K562 (cell line): ENCODE data around the gene ACADVL. TPM values are rescaled to one million over a fixed set of nuclear protein-coding genes. Genes with fewer than 3 reads are reported as not detected.
A peak's percentile ranks its signal among the peaks of the same experiment; 100 is the strongest.

ENCODE experiments used
- BRCA1 ChIP-seq, 2 experiments: fragments of 450-650 bp in 1 of 2; sonication (generic) in 1 of 2; formaldehyde crosslinking in 1 of 2; IDR thresholded peaks; 2 replicates each; pipeline versions ENCODE4 v1.5.0 to v1.6.1; 2017 to 2020; ENCODE audit warnings: mild to moderate bottlenecking in 1 of 2, missing genetic modification reagents in 1 of 2
- C11orf30 ChIP-seq: fragments of 450-650 bp; IDR thresholded peaks from 2 replicates; pipeline ENCODE4 v1.6.1; 2016; ENCODE audit warnings: low read depth, mild to moderate bottlenecking
- CHD2 ChIP-seq: IDR thresholded peaks from 2 replicates; pipeline ENCODE4 v1.6.1; 2011; ENCODE audit warnings: low read depth, low read length
- CREM ChIP-seq: IDR thresholded peaks from 2 replicates; pipeline ENCODE4 v1.6.1; 2014; ENCODE audit warnings: antibody characterized with exemption, low read depth
- E2F4 ChIP-seq: sonication (generic); formaldehyde crosslinking; IDR thresholded peaks from 2 replicates; pipeline ENCODE4 v1.8.0; 2022; ENCODE audit warnings: mild to moderate bottlenecking, low read depth, missing genetic modification reagents
- E4F1 ChIP-seq: fragments of 250-450 bp; sonication (Bioruptor Pico); IDR thresholded peaks from 2 replicates; pipeline ENCODE4 v1.5.0; 2021; ENCODE audit warnings: mild to moderate bottlenecking, borderline replicate concordance
- ELF4 ChIP-seq: fragments of 450-650 bp; formaldehyde crosslinking; IDR thresholded peaks from 2 replicates; pipeline ENCODE4 v1.4.0; 2022; ENCODE audit warnings: missing genetic modification characterization
- FOXJ3 ChIP-seq: sonication (generic); formaldehyde crosslinking; IDR thresholded peaks from 2 replicates; pipeline ENCODE4 v1.4.0; 2020; ENCODE audit warnings: mild to moderate bottlenecking, missing genetic modification reagents
- HDGF ChIP-seq: fragments of 450-650 bp; IDR thresholded peaks from 2 replicates; pipeline ENCODE4 v1.6.1; 2016
- HNRNPH1 ChIP-seq: fragments of 200-400 bp; formaldehyde crosslinking; optimal IDR thresholded peaks from 2 replicates; pipeline ENCODE3; 2017; ENCODE audit warnings: low read depth, mild to moderate bottlenecking, low read length, moderate library complexity
- HNRNPK ChIP-seq: fragments of 200-400 bp; formaldehyde crosslinking; IDR thresholded peaks from one replicate; pipeline ENCODE4 v1.6.1; 2018; ENCODE audit warnings: mild to moderate bottlenecking, low read depth, low read length; ENCODE audit not compliant: poor library complexity, severe bottlenecking
- KDM1A ChIP-seq, 2 experiments: fragments of 450-650 bp; IDR thresholded peaks; 2 replicates each; pipeline ENCODE4 v1.6.1; 2016; ENCODE audit warnings: mild to moderate bottlenecking in 2 of 2
- MED1 ChIP-seq: sonication (generic); formaldehyde crosslinking; IDR thresholded peaks from 2 replicates; pipeline ENCODE4 v1.8.1; 2023; ENCODE audit warnings: missing genetic modification reagents, borderline replicate concordance
- NR4A1 ChIP-seq, 2 experiments: fragments of 250-450 bp in 1 of 2; fragments of 450-650 bp in 1 of 2; sonication (Bioruptor Pico) in 1 of 2; IDR thresholded peaks; 2 replicates each; pipeline versions ENCODE4 v1.4.0 to v1.6.1; 2016 to 2020; ENCODE audit warnings: mild to moderate bottlenecking in 2 of 2, missing compliant biosample characterization in 1 of 2, missing genetic modification characterization in 1 of 2, moderate library complexity in 1 of 2
- SAFB2 ChIP-seq: fragments of 200-400 bp; formaldehyde crosslinking; IDR thresholded peaks from 2 replicates; pipeline ENCODE4 v1.6.1; 2018; ENCODE audit warnings: borderline replicate concordance, low read length, low read depth, moderate library complexity; ENCODE audit not compliant: severe bottlenecking
- SETDB1 ChIP-seq: IDR thresholded peaks from one replicate; pipeline ENCODE4 v1.6.1; 2012; ENCODE audit warnings: low read length, control low read depth, inconsistent platforms
- SMAD4 ChIP-seq: fragments of 250-450 bp; sonication (Bioruptor Pico); conservative IDR thresholded peaks from 2 replicates; pipeline ENCODE4 v1.8.0; 2021; ENCODE audit warnings: inconsistent platforms, mild to moderate bottlenecking, moderate library complexity
- SP1 ChIP-seq: sonication (generic); formaldehyde crosslinking; IDR thresholded peaks from 2 replicates; pipeline ENCODE4 v1.8.1; 2022; ENCODE audit warnings: mild to moderate bottlenecking, missing genetic modification reagents
- SPI1 ChIP-seq: IDR thresholded peaks from 2 replicates; pipeline ENCODE4 v1.6.1; 2011; ENCODE audit warnings: low read depth, low read length, control low read depth, borderline replicate concordance
- SREBF2 ChIP-seq: sonication (generic); formaldehyde crosslinking; IDR thresholded peaks from 2 replicates; pipeline ENCODE4 v1.4.0; 2020; ENCODE audit warnings: mild to moderate bottlenecking, missing genetic modification reagents
- TAF15 ChIP-seq: fragments of 200-400 bp; formaldehyde crosslinking; IDR thresholded peaks from 2 replicates; pipeline ENCODE4 v1.6.1; 2017; ENCODE audit warnings: mild to moderate bottlenecking, low read depth, low read length, moderate library complexity
- TSC22D4 ChIP-seq: fragments of 450-650 bp; IDR thresholded peaks from 2 replicates; pipeline ENCODE4 v1.6.1; 2016; ENCODE audit warnings: missing genetic modification characterization, missing biosample characterization, control low read depth
- ZNF785 ChIP-seq: fragments of 250-450 bp; sonication (Bioruptor Pico); IDR thresholded peaks from 2 replicates; pipeline ENCODE4 v1.4.0; 2020; ENCODE audit warnings: mild to moderate bottlenecking
- polyA plus RNA-seq, 8 experiments: library from polyadenylated mRNA; depleted of rRNA in 4 of 8; stranded (reverse) in 5 of 8; unstranded in 3 of 8; fragments of >200 nt; fragmentation: Nextera tagmentation in 2 of 8; fragmentation: Illumina TruSeq in 1 of 8; extraction: Ambion mirVana in 2 of 8; extraction: Trizol in 1 of 8; gene quantifications; 2 replicates each; pipeline versions ENCODE4 v1.2.1 to v1.2.3, GENCODE V29; 2011 to 2014; ENCODE audit warnings: inconsistent platforms in 1 of 8, missing spikeins in 1 of 8
- total RNA-seq, 7 experiments: library from RNA; depleted of rRNA in 6 of 7; stranded (reverse); fragments of >200 nt in 6 of 7; fragmentation: Illumina TruSeq in 2 of 7; extraction: Trizol in 2 of 7; gene quantifications; 2 replicates each; pipeline versions ENCODE4 v1.2.1 to v1.2.3, GENCODE V29; 2011 to 2021; ENCODE audit warnings: low replicate concordance in 1 of 7
- TF ChIP-seq, protein P1 (sequence below): fragments of 450-650 bp; IDR thresholded peaks from one replicate; pipeline ENCODE4 v1.6.1; 2018; ENCODE audit warnings: mild to moderate bottlenecking, moderate library complexity; ENCODE audit not compliant: partially characterized antibody

Gene ACADVL
- total and polyA plus RNA-seq, 9 of the 15 experiments (the other 6 are each of a cell fraction or from before 2014, with no cell fraction given): 25.5 to 449 (median 214) TPM

GRCh38 chr17:7219812-7220592, at the start of gene ACADVL, which contains the start of gene DLG4 (continued):
- TF ChIP-seq TSC22D4 (tag) (no peak), E2F4 (CRISPR knock-in tag) (no peak), SETDB1 (no peak), BRCA1 (IDR thresholded peaks at IDR 0.05) (no peak), BRCA1 (CRISPR knock-in tag; IDR thresholded peaks at IDR 0.05) (no peak), HDGF (no peak), SPI1 (peak; percentile 27; the same call in 1 of the 2 replicates), C11orf30 (peak; percentile 59), CHD2 (no peak; the same call in 1 of the 2 replicates), ZNF785 (no peak), TAF15 (no peak), CREM (peak; percentile 86), SP1 (CRISPR knock-in tag) (no peak; the same call in 1 of the 2 replicates), E4F1 (CRISPR knock-in tag) (no peak), SREBF2 (no peak), ELF4 (CRISPR knock-in tag) (peak; percentile 37; the same call in 1 of the 2 replicates), MED1 (CRISPR knock-in tag) (no peak), FOXJ3 (no peak), HNRNPH1 (no peak), SMAD4 (no peak; the same call in 1 of the 2 replicates), SAFB2 (no peak), HNRNPK (no peak), KDM1A (IDR thresholded peaks at IDR 0.05) (no peak), NR4A1 (CRISPR knock-in tag; IDR thresholded peaks at IDR 0.05) (0 out of 2 replicates have a peak, but pooled peaks have one; percentile 5), NR4A1 (tag; IDR thresholded peaks at IDR 0.05) (no peak)
- TF ChIP-seq, protein P1, sequence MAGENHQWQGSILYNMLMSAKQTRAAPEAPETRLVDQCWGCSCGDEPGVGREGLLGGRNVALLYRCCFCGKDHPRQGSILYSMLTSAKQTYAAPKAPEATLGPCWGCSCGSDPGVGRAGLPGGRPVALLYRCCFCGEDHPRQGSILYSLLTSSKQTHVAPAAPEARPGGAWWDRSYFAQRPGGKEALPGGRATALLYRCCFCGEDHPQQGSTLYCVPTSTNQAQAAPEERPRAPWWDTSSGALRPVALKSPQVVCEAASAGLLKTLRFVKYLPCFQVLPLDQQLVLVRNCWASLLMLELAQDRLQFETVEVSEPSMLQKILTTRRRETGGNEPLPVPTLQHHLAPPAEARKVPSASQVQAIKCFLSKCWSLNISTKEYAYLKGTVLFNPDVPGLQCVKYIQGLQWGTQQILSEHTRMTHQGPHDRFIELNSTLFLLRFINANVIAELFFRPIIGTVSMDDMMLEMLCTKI: no peak
